K562 (cell line): ENCODE data around the gene SDHAF1. TPM values are rescaled to one million over a fixed set of nuclear protein-coding genes. Genes with fewer than 3 reads are reported as not detected.

Source experiments
- ADNP ChIP-seq: fragments of 200-800 bp; sonication (Bioruptor generic); IDR thresholded peaks from 2 replicates; pipeline ENCODE4 v1.6.1; 2016; ENCODE audit warnings: missing genetic modification characterization, missing compliant biosample characterization
- ARID4B ChIP-seq: sonication (generic); formaldehyde crosslinking; IDR thresholded peaks from 2 replicates; pipeline ENCODE4 v1.8.0; 2022; ENCODE audit warnings: mild to moderate bottlenecking, missing genetic modification reagents
- FOXK1 ChIP-seq: sonication (generic); formaldehyde crosslinking; IDR thresholded peaks from 2 replicates; pipeline ENCODE4 v1.8.0; 2022; ENCODE audit warnings: missing genetic modification reagents, mild to moderate bottlenecking, borderline replicate concordance
- HSF4 ChIP-seq: fragments of 250-450 bp; sonication (Bioruptor Pico); IDR thresholded peaks from 2 replicates; pipeline ENCODE4 v2.1.2; 2022; ENCODE audit warnings: mild to moderate bottlenecking, moderate library complexity, borderline replicate concordance
- JUND ChIP-seq, 2 experiments: IDR thresholded peaks; 2 replicates in 1 of 2; 3 replicates in 1 of 2; pipeline ENCODE4 v1.6.1; 2011; ENCODE audit warnings: borderline replicate concordance in 2 of 2, low read depth in 2 of 2, low read length in 2 of 2, improper control_type of control experiment in 1 of 2, missing biosample characterization in 1 of 2, missing genetic modification characterization in 1 of 2, missing genetic modification reagents in 1 of 2
- KLF16 ChIP-seq: IDR thresholded peaks from 2 replicates; pipeline ENCODE4 v1.6.1; 2016; ENCODE audit warnings: antibody characterized with exemption
- MITF ChIP-seq: IDR thresholded peaks from 2 replicates; pipeline ENCODE4 v1.6.1; 2014; ENCODE audit warnings: antibody characterized with exemption
- RBM39 ChIP-seq: fragments of 200-400 bp; formaldehyde crosslinking; optimal IDR thresholded peaks from 2 replicates; pipeline ENCODE3; 2018; ENCODE audit warnings: low read depth, low read length
- TAL1 ChIP-seq: fragments of 450-650 bp; IDR thresholded peaks from 2 replicates; pipeline ENCODE4 v1.6.1; 2016; ENCODE audit warnings: mild to moderate bottlenecking
- ZNF133 ChIP-seq: fragments of 250-450 bp; sonication (Bioruptor Pico); IDR thresholded peaks from 2 replicates; pipeline ENCODE4 v1.4.0; 2020; ENCODE audit warnings: mild to moderate bottlenecking
- ZNF445 ChIP-seq: fragments of 250-450 bp; sonication (Bioruptor Pico); IDR thresholded peaks from 2 replicates; pipeline ENCODE4 v1.4.0; 2020; ENCODE audit warnings: low read depth, mild to moderate bottlenecking, moderate library complexity
- polyA plus RNA-seq, 8 experiments: library from polyadenylated mRNA; depleted of rRNA in 4 of 8; stranded (reverse) in 5 of 8; unstranded in 3 of 8; fragments of >200 nt; fragmentation: Nextera tagmentation in 2 of 8; fragmentation: Illumina TruSeq in 1 of 8; extraction: Ambion mirVana in 2 of 8; extraction: Trizol in 1 of 8; gene quantifications; 2 replicates each; pipeline versions ENCODE4 v1.2.1 to v1.2.3, GENCODE V29; 2011 to 2014; ENCODE audit warnings: inconsistent platforms in 1 of 8, missing spikeins in 1 of 8
- total RNA-seq, 7 experiments: library from RNA; depleted of rRNA in 6 of 7; stranded (reverse); fragments of >200 nt in 6 of 7; fragmentation: Illumina TruSeq in 2 of 7; extraction: Trizol in 2 of 7; gene quantifications; 2 replicates each; pipeline versions ENCODE4 v1.2.1 to v1.2.3, GENCODE V29; 2011 to 2021; ENCODE audit warnings: low replicate concordance in 1 of 7
- TF ChIP-seq, protein P1 (sequence below): fragments of 450-650 bp; formaldehyde crosslinking; IDR thresholded peaks from 2 replicates; pipeline ENCODE4 v1.4.0; 2020; ENCODE audit warnings: mild to moderate bottlenecking, moderate library complexity
- TF ChIP-seq, protein P2 (sequence below): fragments of 200-800 bp; sonication (Bioruptor generic); IDR thresholded peaks from 2 replicates; pipeline ENCODE4 v1.6.1; 2016; ENCODE audit warnings: missing genetic modification characterization, missing compliant biosample characterization

Gene SDHAF1
- total and polyA plus RNA-seq, 9 of the 15 experiments (the other 6 are each of a cell fraction or from before 2014, with no cell fraction given) = 0.42 to 55.7 (median 18.8) TPM

- TF ChIP-seq RBM39 = no peak
- no peak for TF ChIP-seq ADNP
- TF ChIP-seq, protein P1, sequence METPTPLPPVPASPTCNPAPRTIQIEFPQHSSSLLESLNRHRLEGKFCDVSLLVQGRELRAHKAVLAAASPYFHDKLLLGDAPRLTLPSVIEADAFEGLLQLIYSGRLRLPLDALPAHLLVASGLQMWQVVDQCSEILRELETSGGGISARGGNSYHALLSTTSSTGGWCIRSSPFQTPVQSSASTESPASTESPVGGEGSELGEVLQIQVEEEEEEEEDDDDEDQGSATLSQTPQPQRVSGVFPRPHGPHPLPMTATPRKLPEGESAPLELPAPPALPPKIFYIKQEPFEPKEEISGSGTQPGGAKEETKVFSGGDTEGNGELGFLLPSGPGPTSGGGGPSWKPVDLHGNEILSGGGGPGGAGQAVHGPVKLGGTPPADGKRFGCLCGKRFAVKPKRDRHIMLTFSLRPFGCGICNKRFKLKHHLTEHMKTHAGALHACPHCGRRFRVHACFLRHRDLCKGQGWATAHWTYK = no peak
- no peak for TF ChIP-seq HSF4 (CRISPR knock-in tag)
- TF ChIP-seq TAL1 = no peak
- no peak for TF ChIP-seq ZNF445 (CRISPR knock-in tag)
- no peak for TF ChIP-seq FOXK1 (CRISPR knock-in tag)
- no peak; the same call in 1 of the 2 replicates for TF ChIP-seq ZNF133
- TF ChIP-seq JUND (IDR thresholded peaks at IDR 0.05; ENCODE audit: borderline replicate concordance, low read depth, low read length) = 0 out of 2 replicates have a peak, but pooled peaks have one; percentile 17
- no peak for TF ChIP-seq JUND (tag; IDR thresholded peaks at IDR 0.05; ENCODE audit: borderline replicate concordance, low read depth, low read length)
- TF ChIP-seq MITF = no peak
- TF ChIP-seq ARID4B (CRISPR knock-in tag) = peak; percentile 72; the same call in 1 of the 2 replicates
- TF ChIP-seq KLF16 = no peak
- TF ChIP-seq, protein P2, sequence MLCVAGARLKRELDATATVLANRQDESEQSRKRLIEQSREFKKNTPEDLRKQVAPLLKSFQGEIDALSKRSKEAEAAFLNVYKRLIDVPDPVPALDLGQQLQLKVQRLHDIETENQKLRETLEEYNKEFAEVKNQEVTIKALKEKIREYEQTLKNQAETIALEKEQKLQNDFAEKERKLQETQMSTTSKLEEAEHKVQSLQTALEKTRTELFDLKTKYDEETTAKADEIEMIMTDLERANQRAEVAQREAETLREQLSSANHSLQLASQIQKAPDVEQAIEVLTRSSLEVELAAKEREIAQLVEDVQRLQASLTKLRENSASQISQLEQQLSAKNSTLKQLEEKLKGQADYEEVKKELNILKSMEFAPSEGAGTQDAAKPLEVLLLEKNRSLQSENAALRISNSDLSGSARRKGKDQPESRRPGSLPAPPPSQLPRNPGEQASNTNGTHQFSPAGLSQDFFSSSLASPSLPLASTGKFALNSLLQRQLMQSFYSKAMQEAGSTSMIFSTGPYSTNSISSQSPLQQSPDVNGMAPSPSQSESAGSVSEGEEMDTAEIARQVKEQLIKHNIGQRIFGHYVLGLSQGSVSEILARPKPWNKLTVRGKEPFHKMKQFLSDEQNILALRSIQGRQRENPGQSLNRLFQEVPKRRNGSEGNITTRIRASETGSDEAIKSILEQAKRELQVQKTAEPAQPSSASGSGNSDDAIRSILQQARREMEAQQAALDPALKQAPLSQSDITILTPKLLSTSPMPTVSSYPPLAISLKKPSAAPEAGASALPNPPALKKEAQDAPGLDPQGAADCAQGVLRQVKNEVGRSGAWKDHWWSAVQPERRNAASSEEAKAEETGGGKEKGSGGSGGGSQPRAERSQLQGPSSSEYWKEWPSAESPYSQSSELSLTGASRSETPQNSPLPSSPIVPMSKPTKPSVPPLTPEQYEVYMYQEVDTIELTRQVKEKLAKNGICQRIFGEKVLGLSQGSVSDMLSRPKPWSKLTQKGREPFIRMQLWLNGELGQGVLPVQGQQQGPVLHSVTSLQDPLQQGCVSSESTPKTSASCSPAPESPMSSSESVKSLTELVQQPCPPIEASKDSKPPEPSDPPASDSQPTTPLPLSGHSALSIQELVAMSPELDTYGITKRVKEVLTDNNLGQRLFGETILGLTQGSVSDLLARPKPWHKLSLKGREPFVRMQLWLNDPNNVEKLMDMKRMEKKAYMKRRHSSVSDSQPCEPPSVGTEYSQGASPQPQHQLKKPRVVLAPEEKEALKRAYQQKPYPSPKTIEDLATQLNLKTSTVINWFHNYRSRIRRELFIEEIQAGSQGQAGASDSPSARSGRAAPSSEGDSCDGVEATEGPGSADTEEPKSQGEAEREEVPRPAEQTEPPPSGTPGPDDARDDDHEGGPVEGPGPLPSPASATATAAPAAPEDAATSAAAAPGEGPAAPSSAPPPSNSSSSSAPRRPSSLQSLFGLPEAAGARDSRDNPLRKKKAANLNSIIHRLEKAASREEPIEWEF (CRISPR knock-in tag) = no peak
Observed at GRCh38 chr19:36014012-36014924, 19.3 kb downstream of the SDHAF1 start, which contains the start of gene ALKBH6 (continued).
